ENCODE results near the gene IP6K3. TPM values are rescaled to one million over a fixed set of nuclear protein-coding genes. Genes with fewer than 3 reads are reported as not detected.

IP6K3 gene
- total RNA-seq, 4 donors from 2014 or later: 1.9 to 6.1 (median 5.5) TPM; not detected in 1

DNA sequence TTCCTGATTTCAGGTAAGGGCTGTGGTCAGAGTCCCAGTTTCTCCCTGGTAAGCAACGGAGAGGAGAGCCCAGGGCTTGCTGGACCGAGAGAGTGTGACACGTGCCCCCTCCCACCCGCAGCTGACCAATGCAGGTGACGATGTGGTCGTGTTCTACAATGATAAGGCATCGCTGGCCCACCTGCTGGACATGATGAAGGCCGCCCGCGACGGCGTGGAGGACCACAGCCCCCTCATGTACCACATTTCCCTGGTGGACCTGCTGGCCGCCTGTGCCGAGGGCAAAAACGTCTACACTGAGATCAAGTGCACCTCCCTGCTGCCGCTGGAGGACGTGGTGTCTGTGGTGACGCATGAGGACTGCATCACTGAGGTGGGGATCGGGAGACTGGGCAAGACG lies 66.9 kb downstream of the IP6K3 start:
- no peaks in the 10 kb centered on the region for H3K27me3 ChIP-seq
- no peaks in the 10 kb centered on the region for H3K4me1 ChIP-seq
- no peak overlapping the region for H3K4me3 ChIP-seq
- no peaks in the 10 kb centered on the region for H3K36me3 ChIP-seq
- no peaks in the 10 kb centered on the region for H3K9me3 ChIP-seq
- intact Hi-C loops (cut with DNase I; ENCODE audit: low total_unique reads): no loop called here
- DNase-seq: no peak
- no peak overlapping the region for H3K27ac ChIP-seq
- no peak for TF ChIP-seq POLR2A (IDR thresholded peaks at IDR 0.05)
- TF ChIP-seq, protein P1, sequence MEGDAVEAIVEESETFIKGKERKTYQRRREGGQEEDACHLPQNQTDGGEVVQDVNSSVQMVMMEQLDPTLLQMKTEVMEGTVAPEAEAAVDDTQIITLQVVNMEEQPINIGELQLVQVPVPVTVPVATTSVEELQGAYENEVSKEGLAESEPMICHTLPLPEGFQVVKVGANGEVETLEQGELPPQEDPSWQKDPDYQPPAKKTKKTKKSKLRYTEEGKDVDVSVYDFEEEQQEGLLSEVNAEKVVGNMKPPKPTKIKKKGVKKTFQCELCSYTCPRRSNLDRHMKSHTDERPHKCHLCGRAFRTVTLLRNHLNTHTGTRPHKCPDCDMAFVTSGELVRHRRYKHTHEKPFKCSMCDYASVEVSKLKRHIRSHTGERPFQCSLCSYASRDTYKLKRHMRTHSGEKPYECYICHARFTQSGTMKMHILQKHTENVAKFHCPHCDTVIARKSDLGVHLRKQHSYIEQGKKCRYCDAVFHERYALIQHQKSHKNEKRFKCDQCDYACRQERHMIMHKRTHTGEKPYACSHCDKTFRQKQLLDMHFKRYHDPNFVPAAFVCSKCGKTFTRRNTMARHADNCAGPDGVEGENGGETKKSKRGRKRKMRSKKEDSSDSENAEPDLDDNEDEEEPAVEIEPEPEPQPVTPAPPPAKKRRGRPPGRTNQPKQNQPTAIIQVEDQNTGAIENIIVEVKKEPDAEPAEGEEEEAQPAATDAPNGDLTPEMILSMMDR (IDR thresholded peaks at IDR 0.05): no peak

DNA sequence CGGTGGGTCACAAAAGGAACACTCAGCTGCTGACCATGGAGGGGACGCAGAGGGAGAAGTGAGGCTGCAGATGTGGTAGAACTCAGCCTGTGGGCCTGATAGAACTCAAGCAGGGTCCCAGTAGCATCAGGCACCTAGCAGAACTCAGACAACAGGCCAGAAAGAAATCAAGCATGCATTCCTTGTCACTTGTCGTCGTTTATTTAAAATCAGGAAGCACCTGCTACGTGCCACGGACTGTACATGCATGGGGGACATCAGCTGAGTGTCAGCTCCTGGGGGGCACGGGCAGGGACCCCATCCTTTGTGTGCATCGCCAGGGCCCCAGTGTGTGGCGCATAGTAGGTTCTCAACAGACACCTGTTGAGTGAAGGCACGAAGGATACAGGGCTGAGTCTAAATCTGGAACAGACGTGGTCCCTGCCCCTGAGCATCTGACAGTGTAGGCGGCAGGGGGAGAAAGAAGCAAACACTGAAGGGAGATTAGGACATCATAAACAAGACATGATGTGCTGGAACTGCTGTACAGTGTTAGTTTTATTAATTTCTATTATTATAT lies 67.7 kb downstream of the IP6K3 start:
- no peak overlapping the region for H3K27ac ChIP-seq
- DNase-seq: no peak
- no peaks in the 10 kb centered on the region for H3K9me3 ChIP-seq
- no peak for TF ChIP-seq POLR2A (IDR thresholded peaks at IDR 0.05)
- TF ChIP-seq, protein P1 (IDR thresholded peaks at IDR 0.05): no peak
- H3K4me3 ChIP-seq: no peak overlapping the region
- no peaks in the 10 kb centered on the region for H3K36me3 ChIP-seq
- H3K27me3 ChIP-seq: no peaks in the 10 kb centered on the region
- no peaks in the 10 kb centered on the region for H3K4me1 ChIP-seq
- intact Hi-C loops (cut with DNase I; ENCODE audit: low total_unique reads): no loop called here

DNA sequence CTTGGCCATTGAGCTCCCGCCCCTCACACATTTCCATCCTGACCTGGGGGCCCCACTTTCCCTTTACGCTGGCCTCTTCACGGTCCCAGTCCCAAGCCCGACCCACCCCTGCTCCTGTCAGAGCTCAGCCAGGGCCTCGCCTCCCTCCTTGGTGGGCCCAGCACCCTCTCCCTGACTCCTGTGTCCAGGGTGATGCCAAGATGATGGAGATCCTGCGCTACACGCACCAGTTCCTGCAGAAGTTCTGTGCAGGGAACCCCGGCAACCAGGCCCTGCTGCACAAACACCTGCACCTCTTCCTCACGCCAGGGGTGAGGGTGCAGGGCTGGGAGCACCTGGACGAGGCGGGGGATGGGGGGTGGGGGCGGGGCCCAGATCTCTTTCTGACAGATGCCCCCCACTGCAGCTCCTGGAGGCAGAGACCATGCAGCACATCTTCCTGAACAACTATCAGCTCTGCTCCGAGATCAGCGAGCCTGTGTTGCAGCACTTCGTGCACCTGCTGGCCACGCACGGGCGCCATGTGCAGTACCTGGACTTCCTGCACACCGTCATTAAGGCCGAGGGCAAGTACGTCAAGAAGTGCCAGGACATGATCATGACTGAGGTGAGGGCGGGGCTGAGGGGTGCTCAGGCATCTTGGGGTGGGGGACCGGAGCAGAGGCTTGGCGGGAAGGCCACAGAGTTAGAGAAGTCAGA lies 68.3 kb downstream of the IP6K3 start:
- intact Hi-C loops (cut with DNase I; ENCODE audit: low total_unique reads): no loop called here
- Histone ChIP-seq H3K9me3 (no peaks in the 10 kb centered on the region), H3K4me3 (no peak overlapping the region), H3K4me1 (no peaks in the 10 kb centered on the region), H3K27me3 (no peaks in the 10 kb centered on the region), H3K36me3 (no peaks in the 10 kb centered on the region), H3K27ac (no peak overlapping the region)
- DNase-seq: no peak
- TF ChIP-seq POLR2A (IDR thresholded peaks at IDR 0.05): no peak
- TF ChIP-seq, protein P1 (IDR thresholded peaks at IDR 0.05): no peak

DNA sequence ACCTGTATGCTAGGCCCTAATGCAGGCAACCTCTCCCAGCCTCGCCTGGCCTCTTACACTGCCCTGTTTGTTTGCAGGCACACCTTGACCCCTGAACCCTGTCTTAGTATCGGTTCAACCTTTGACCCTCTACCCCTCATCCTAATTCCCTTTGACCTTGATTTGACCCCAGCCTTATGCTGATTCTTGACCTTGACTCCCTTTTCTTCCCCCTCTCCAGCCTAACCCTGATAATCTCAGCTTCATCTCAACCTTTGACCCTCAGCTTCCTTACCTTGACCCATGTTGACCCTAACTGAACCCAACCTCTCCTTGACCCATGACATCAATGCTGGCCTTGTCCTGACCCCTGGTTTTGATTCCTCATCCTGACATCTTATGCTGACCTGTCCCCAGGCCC lies 69.0 kb downstream of the IP6K3 start:
- Histone ChIP-seq H3K4me3 (no peak overlapping the region), H3K27ac (no peak overlapping the region), H3K9me3 (no peaks in the 10 kb centered on the region), H3K4me1 (no peaks in the 10 kb centered on the region), H3K36me3 (no peaks in the 10 kb centered on the region), H3K27me3 (no peaks in the 10 kb centered on the region)
- no peak for DNase-seq
- intact Hi-C loops (cut with DNase I; ENCODE audit: low total_unique reads): no loop called here
- TF ChIP-seq, protein P1 (IDR thresholded peaks at IDR 0.05): no peak
- TF ChIP-seq POLR2A (IDR thresholded peaks at IDR 0.05): no peak

DNA sequence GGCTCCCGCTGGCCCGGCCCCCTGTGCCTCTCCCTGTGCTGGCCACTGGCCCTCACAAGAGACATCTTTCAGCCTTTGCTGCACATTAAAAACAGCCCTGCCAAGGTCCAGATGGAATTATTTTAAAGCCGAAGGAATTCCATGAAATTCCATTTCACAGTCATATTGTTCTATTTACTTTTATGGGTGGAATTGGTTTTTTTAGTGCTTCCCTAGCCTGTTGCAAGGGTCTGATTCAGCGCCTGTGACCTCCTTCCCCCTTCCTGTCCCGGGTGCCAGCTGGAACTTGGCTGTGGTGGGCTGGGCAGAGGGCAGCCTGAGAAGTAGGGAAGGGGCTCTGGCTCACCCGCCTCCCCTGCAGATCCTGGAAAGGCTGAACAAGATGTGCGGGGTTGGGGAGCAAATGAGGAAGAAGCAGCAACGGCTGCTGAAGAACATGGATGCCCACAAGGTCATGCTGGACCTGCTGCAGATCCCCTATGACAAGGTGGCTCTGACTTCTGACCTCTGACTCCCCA lies 69.5 kb downstream of the IP6K3 start:
- intact Hi-C loops (cut with DNase I; ENCODE audit: low total_unique reads): no loop called here
- DNase-seq: no peak
- Histone ChIP-seq H3K9me3 (no peaks in the 10 kb centered on the region), H3K4me3 (no peak overlapping the region), H3K36me3 (no peaks in the 10 kb centered on the region), H3K4me1 (no peaks in the 10 kb centered on the region), H3K27ac (no peak overlapping the region), H3K27me3 (no peaks in the 10 kb centered on the region)
- TF ChIP-seq POLR2A (IDR thresholded peaks at IDR 0.05): no peak
- TF ChIP-seq, protein P1 (IDR thresholded peaks at IDR 0.05): no peak
